Natural killer cell (primary cell): Measurements from ENCODE around the gene DENND1C. TPM values are rescaled to one million over a fixed set of nuclear protein-coding genes. Genes with fewer than 3 reads are reported as not detected.
A peak's percentile ranks its signal among the peaks of the same experiment; 100 is the strongest.

Experiments used
- ATAC-seq, 3 donors: fragments of 150-1000 bp in 2 of 3; fragments of 200-7000 bp in 1 of 3; cut with Tn5 transposase; 1 replicate in 1 of 3; 2 replicates in 2 of 3; pipeline ENCODE4 v1.10.0; 2021; ENCODE audit warnings: mild to moderate bottlenecking in 2 of 3, moderate library complexity in 2 of 3
- DNase-seq, 2 donors: peaks; one replicate each; pipeline versions ENCODE4 v3.0.0 to v3.0.0-alpha.2; 2013 to 2021; ENCODE audit warnings: mixed read lengths in 1 of 2
- H3K27ac ChIP-seq: one replicate; pipeline ENCODE4 v1.5.1; 2013; ENCODE audit warnings: mild to moderate bottlenecking, low read length
- H3K27me3 ChIP-seq: one replicate; pipeline ENCODE4 v1.6.1; 2013; ENCODE audit warnings: low read length; ENCODE audit not compliant: control insufficient read depth, insufficient read depth
- H3K36me3 ChIP-seq: one replicate; pipeline ENCODE4 v1.6.1; 2013; ENCODE audit warnings: low read length; ENCODE audit not compliant: control insufficient read depth, insufficient read depth
- H3K4me1 ChIP-seq: one replicate; pipeline ENCODE4 v1.6.1; 2013; ENCODE audit warnings: low read length; ENCODE audit not compliant: control insufficient read depth, insufficient read depth
- H3K4me3 ChIP-seq: one replicate; pipeline ENCODE4 v1.5.1; 2013; ENCODE audit warnings: low read length
- H3K9me3 ChIP-seq: one replicate; pipeline ENCODE4 v1.6.1; 2013; ENCODE audit warnings: low read length; ENCODE audit not compliant: control insufficient read depth, insufficient read depth
- H3K27ac Mint-ChIP-seq, 2 donors: one replicate each; pipeline ENCODE4 v1.8.0; 2022; ENCODE audit warnings: mild to moderate bottlenecking in 2 of 2, mixed read lengths in 2 of 2, moderate library complexity in 1 of 2
- H3K27me3 Mint-ChIP-seq, 2 donors: one replicate each; pipeline ENCODE4 v1.8.0; 2022; ENCODE audit warnings: low read depth in 2 of 2, mixed read lengths in 2 of 2
- H3K36me3 Mint-ChIP-seq: one replicate; pipeline ENCODE4 v1.8.0; 2022; ENCODE audit warnings: mixed read lengths
- H3K4me1 Mint-ChIP-seq, 2 donors: one replicate each; pipeline ENCODE4 v1.8.0; 2022; ENCODE audit warnings: mixed read lengths in 2 of 2
- H3K4me3 Mint-ChIP-seq: one replicate; pipeline ENCODE4 v1.8.0; 2022; ENCODE audit warnings: mild to moderate bottlenecking, moderate library complexity, mixed read lengths
- H3K9me3 Mint-ChIP-seq, 2 donors: one replicate each; pipeline ENCODE4 v1.8.0; 2022; ENCODE audit warnings: mixed read lengths in 2 of 2
- CTCF ChIP-seq: fragments of 200-600 bp; IDR thresholded peaks from one replicate; pipeline ENCODE4 v1.8.0; 2022; ENCODE audit warnings: antibody characterized with exemption
- WGBS: methylation state at CpG from one replicate; pipeline ENCODE4 v1.1.7; 2013; ENCODE audit warnings: missing lambda C conversion rate; ENCODE audit not compliant: insufficient coverage; 5-methylcytosine and 5-hydroxymethylcytosine counted together
- intact Hi-C: fragments of 100-400 bp; cut with micrococcal nuclease; formaldehyde crosslinking; loops from one replicate; pipeline ENCODE4 v1.14.2; 2022
- total RNA-seq, 4 donors: library from RNA; stranded (reverse); fragments of 120-200 nt in 1 of 4; gene quantifications; one replicate each; pipeline versions ENCODE4 v1.2.3 to v1.2.4, GENCODE V29; 2013 to 2022

Gene DENND1C
- total RNA-seq, 3 donors from 2014 or later (not counting 1 experiment from before 2014, with no cell fraction given): 175 to 197 (median 188) TPM

GRCh38 chr19:6480848-6481415 lies 655 bp downstream of the DENND1C start:
- H3K36me3 Mint-ChIP-seq: no peaks in the 10 kb centered on the region
- peak overlapping the region; percentile 71 for H3K4me3 ChIP-seq
- ATAC-seq: peak; percentile 20 to 23 (median 22)
- peak overlapping the region; percentile 95 to 99 for H3K27ac Mint-ChIP-seq
- no peaks in the 10 kb centered on the region for H3K9me3 ChIP-seq
- H3K9me3 Mint-ChIP-seq: no peaks in the 10 kb centered on the region
- peak overlapping the region; percentile 90 for H3K27ac ChIP-seq
- H3K4me1 Mint-ChIP-seq: peaks cover 41 to 46% of the 10 kb centered on the region in 2 donors
- no peaks in the 10 kb centered on the region for H3K27me3 ChIP-seq
- peak overlapping the region; percentile 94 for H3K4me3 Mint-ChIP-seq
- intact Hi-C loops: loop anchor here (2.0 kb wide), 1 partner anchor 20 kb away; no protein-coding TSS in a partner anchor
- 15% methylated on average over 10 of the region's 10 CpGs for WGBS
- peak; percentile 35 to 40 for DNase-seq
- peaks cover 46% of the 10 kb centered on the region for H3K4me1 ChIP-seq
- no peaks in the 10 kb centered on the region for H3K27me3 Mint-ChIP-seq
- no peak for TF ChIP-seq CTCF
- H3K36me3 ChIP-seq: peaks cover 23% of the 10 kb centered on the region

GRCh38 chr19:6479836-6480398 lies 1.7 kb downstream of the DENND1C start:
- Mint-ChIP-seq H3K27ac (peak overlapping the region; percentile 95 to 99), H3K36me3 (no peaks in the 10 kb centered on the region), H3K27me3 (no peaks in the 10 kb centered on the region), H3K4me1 (peaks cover 41 to 46% of the 10 kb centered on the region in 2 donors), H3K9me3 (no peaks in the 10 kb centered on the region), H3K4me3 (peak overlapping the region; percentile 94)
- ATAC-seq: no peak
- intact Hi-C loops: loop anchor here (2.0 kb wide), 1 partner anchor 19 kb away; no protein-coding TSS in a partner anchor
- H3K4me3 ChIP-seq: no peak overlapping the region
- peak overlapping the region; percentile 20 for H3K27ac ChIP-seq
- peaks cover 46% of the 10 kb centered on the region for H3K4me1 ChIP-seq
- no peaks in the 10 kb centered on the region for H3K9me3 ChIP-seq
- DNase-seq: no peak
- no peak for TF ChIP-seq CTCF
- WGBS: 77% methylated on average over 7 of the region's 7 CpGs
- H3K27me3 ChIP-seq: no peaks in the 10 kb centered on the region
- H3K36me3 ChIP-seq: peaks cover 33% of the 10 kb centered on the region

- peaks cover 41% of the 10 kb centered on the region for H3K4me1 ChIP-seq
- ATAC-seq (no peak), DNase-seq (no peak)
- intact Hi-C loops: no loop called here
- Mint-ChIP-seq H3K9me3 (no peaks in the 10 kb centered on the region), H3K27ac (peak overlapping the region; percentile 95 to 99), H3K4me1 (peaks cover 38 to 42% of the 10 kb centered on the region in 2 donors), H3K27me3 (no peaks in the 10 kb centered on the region), H3K4me3 (no peak overlapping the region), H3K36me3 (no peaks in the 10 kb centered on the region)
- H3K27me3 ChIP-seq: no peaks in the 10 kb centered on the region
- WGBS: 95% methylated on average over 13 of the region's 13 CpGs
- H3K36me3 ChIP-seq: peaks cover 39% of the 10 kb centered on the region
- no peak overlapping the region for H3K4me3 ChIP-seq
- no peak overlapping the region for H3K27ac ChIP-seq
- H3K9me3 ChIP-seq: no peaks in the 10 kb centered on the region
- TF ChIP-seq CTCF: no peak
Observed at GRCh38 chr19:6478815-6479214, 2.8 kb downstream of the DENND1C start.
